Smooth muscle cell of the brain vasculature (primary cell): ENCODE measurements around the gene GALM.
A peak's percentile ranks its signal among the peaks of the same experiment; 100 is the strongest.
"Not testable (repeated sequence)": the region's sequence is repeated elsewhere in the genome, so short reads cannot be mapped to it uniquely, and the experiment has no call there.

Experiments used
- DNase-seq: peaks from one replicate; pipeline ENCODE4 v3.0.0-alpha.2; 2012; ENCODE audit warnings: low read depth, low spot score

GALM gene

GRCh38 chr2:38739524-38739923 is 73.6 kb downstream of the GALM start:
- DNase-seq: no peak

DNA sequence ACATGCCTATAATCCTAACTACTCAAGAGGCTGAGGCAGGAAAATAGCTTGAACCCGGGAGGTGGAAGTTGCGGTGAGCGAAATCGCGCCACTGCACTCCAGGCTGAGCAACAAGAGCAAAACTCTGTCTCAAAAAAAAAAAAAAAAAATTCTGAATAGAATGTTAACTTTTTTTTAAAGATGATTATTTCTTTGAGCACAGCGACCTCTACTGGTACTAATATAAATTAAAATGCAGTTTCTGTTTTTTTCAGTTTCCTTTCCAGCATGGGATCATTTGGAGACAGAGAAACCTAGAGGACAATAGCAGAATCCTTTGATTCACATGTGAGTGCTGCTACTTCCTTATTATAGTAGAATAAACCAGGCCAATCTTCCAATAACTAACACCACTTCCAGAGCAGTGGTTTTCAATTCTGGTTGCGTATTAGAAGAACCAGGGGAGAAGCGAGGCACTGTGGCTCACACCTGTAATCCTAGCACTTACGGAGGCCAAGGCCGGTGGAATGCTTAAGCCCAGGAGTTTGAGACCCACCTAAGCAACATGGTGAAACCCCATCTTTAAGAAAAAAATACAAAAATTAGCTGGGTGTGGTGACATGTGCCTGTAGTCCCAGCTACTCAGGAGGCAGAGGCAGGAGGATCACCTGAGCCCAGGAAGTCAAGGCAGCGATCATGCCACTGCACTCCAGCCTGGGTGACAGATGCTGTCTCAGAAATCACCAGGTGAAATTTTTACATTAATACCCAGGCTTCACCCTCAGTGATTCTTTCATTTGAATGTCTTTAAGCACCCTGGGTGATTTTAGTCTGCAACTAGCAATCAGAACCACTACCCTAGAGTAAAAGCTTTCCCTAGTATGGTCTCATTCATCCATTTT is 75.2 kb downstream of the GALM start:
- no peak for DNase-seq

DNA sequence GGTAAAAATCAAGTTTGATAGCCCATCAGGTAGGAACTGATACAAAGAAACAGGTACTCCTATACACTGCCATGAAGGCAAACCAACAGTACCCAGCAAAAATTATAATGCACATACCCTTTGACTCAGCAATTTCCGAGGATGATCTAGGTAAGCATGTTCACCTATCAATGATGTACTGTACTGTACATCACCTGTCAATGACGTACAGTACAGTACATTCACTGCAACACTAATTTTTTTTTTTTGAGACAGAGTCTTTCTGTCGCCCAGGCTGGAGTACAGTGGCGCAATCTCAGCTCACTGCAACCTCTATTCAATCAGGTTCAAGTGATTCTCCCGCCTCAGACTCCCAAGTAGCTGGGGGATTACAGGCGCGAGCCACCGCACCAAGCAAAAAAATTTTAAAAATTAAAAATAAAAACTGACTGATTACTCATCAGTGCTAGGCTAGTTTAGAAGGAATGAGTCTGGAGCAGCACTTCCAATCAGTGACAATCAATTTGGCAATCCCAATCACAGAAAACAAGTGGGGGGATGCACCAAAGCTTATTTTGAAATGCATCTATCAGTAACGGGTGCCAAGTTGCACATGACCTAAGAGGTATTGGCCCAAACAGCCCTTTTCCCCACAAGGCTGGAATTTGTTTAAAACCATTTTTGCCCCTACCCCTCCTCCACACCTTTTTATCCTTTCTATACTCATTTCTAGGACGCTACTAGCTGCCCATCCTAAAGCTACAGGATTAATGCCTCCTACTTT is 77.1 kb downstream of the GALM start:
- no peak for DNase-seq

- DNase-seq: no peak
Observed at GRCh38 chr2:38743672-38744398, 77.9 kb downstream of the GALM start.

GRCh38 chr2:38744399-38744780 is 78.5 kb downstream of the GALM start:
- DNase-seq: no peak

DNA sequence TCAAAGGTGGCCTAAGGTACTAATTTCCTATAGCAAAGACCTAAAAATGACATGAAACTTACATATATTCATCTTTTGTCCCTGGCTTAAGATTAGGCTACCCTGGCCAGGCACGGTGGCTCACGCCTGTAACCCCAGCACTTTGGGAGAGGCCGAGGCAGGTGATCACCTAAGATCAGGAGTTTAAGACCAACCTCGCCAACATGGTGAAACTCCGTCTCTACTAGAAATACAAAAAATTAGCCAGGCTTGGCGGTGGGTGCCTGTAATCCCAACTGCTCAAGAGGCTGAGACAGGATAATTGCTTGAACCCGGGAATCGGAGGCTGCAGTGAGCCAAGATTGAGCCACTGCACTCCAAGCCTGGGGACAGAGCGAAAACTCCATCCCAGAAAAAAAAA is 79.4 kb downstream of the GALM start:
- no peak for DNase-seq

DNA sequence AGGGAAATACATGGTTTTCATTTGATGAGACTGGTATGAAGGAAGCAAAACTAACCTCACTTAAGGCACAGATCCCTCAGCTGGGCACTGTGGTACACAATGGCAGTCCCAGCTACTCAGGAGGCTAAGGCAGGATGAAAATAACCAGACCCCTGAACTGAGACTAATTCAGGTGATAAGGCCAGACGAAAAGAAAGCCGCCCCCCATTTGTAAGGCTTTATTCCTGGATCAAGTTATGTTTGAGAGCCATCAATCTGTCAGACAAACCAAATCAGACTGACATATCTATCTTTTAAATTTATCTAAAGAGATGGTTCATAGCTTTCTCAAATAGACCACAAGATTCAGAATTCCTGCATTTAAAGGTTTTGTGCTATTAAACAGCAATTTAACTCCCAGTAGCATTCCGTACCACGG is 81.1 kb downstream of the GALM start:
- DNase-seq: no peak

GRCh38 chr2:38747819-38748218 is 81.9 kb downstream of the GALM start:
- no peak for DNase-seq

- DNase-seq: no peak
Observed at GRCh38 chr2:38748391-38748790, 82.5 kb downstream of the GALM start.

DNA sequence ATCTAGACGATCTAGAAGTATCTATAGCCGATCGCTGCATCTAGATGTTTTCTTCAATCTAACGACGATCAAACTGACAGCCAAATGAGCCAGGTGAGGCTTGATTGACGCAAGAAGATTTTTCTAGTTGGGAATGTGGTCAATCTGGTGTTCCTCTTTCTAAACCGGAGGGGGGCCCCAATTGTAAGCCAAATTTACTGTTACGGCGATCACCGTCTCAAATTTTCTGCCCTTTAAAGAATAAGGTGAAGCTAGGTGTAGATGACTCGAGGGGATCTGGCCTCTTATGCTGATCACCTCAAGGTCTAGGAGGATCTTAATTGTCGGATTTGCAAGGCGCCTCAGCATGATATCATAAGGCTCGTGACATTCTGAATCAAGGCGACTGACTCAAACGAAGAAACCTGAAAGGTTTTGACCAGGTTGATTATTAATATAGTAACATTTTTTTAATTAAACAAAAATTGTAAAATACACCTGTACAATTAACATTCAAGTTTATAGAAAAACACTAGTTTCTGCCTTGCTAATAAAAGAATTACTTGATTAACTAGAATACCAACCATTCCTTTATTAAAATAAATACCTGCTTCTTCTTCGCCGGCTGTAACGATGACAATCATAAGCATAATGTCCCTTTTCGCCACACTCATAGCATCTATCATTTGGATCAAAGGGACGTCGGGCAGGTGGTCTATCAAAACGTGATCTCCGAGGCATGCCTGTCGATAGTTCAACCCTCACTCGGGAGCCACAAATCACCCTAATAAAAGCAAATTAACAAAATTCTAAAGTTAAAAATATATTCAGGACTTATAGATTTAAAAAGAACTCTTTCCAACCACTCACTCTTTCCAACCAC is 83.3 kb downstream of the GALM start:
- no peak for DNase-seq

- DNase-seq: no peak
Observed at GRCh38 chr2:38750011-38750890, 84.3 kb downstream of the GALM start.

- DNase-seq: peak; percentile 96
Observed at GRCh38 chr2:38750891-38751595, 85.1 kb downstream of the GALM start, which contains the start of gene SRSF7. TSS of gene SRSF7 (minus strand) at chr2:38751361. CDS start at chr2:38751256, 105 bp downstream.

- no peak for DNase-seq
Observed at GRCh38 chr2:38751596-38752410, 85.9 kb downstream of the GALM start.

- DNase-seq: no peak
Observed at GRCh38 chr2:38754049-38754448, 88.1 kb downstream of the GALM start.

DNA sequence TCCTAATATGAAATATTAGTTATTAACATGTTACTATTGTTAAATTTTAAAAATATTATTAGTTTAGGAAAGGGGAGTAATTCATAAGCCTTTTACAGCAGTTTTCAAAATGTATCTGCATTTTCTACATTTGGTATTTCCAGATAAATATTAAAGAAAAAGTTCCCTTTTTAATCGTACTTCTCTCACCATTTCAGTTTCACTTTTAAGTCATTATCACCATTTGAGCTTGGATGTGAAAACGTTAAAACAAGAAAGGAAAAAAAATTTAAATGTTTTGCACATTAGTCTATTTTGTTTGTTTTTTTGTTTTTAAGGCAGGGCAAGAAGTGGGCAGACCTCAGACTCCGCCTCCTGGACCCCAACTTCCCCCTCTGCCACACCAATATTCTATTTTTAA is 88.6 kb downstream of the GALM start:
- DNase-seq: no peak

- not testable (repeated sequence) for DNase-seq
Observed at GRCh38 chr2:38755891-38756290, 90.0 kb downstream of the GALM start.

DNA sequence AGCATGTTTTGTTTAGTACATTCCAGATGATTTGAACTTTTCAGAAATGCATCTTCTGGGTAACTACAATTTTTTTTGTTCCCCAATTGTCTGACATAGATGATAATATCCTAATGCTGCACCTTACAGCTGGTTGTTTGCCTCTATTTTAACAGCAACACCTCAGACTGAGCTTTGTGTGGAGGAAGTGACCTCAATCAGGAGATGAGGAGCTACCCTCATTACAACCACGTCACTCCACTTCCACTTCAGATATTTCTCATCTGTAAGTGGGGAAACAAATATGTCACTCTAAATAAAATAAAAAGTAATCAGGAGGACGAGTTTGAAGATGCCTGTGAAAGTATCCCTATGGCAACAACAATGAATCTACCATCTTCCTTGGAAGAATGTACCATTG is 97.3 kb downstream of the GALM start:
- DNase-seq: no peak

DNA sequence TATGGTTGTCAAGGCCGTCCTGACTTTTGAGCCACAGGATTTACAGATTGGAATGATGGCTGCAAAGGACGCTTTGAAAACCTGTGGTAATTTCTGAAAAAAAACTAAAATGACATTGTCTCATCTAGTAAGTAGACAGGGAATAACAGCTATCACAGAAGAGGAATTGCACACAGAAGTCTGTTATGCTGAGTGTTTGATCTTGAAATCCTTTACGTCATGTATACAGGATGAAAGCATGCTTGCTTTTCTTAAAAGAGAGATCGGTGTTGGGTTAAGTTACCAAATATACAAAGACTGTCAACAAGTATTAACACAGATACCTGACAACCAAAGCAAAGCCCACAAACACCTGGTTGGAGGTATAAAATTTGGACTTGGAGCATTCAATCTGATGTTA is 97.8 kb downstream of the GALM start:
- DNase-seq: no peak

- no peak for DNase-seq
Observed at GRCh38 chr2:38765149-38765548, 99.2 kb downstream of the GALM start.
